Endodermal cell (in vitro differentiated cells): Measurements from ENCODE around the gene COASY. TPM values are rescaled to one million over a fixed set of nuclear protein-coding genes. Genes with fewer than 3 reads are reported as not detected.

Experiments
- DNase-seq: peaks from one replicate; pipeline ENCODE4 v3.0.0-alpha.2; 2017
- H3K27ac ChIP-seq: 2 replicates; pipeline ENCODE4 v1.5.1; 2013; ENCODE audit warnings: mild to moderate bottlenecking, low read depth, low read length, moderate library complexity
- H3K27me3 ChIP-seq: 2 replicates; pipeline ENCODE4 v1.6.1; 2013; ENCODE audit warnings: mild to moderate bottlenecking, low read length, moderate library complexity; ENCODE audit not compliant: insufficient read depth, control insufficient read depth, poor library complexity, severe bottlenecking
- H3K36me3 ChIP-seq: 2 replicates; pipeline ENCODE4 v1.7.0; 2013; ENCODE audit warnings: mild to moderate bottlenecking, low read length, moderate library complexity; ENCODE audit not compliant: control insufficient read depth, insufficient read depth
- H3K4me1 ChIP-seq: one replicate; pipeline ENCODE4 v1.7.0; 2013; ENCODE audit warnings: low read length; ENCODE audit not compliant: control insufficient read depth, insufficient read depth
- H3K4me3 ChIP-seq: 2 replicates; pipeline ENCODE4 v1.5.1; 2013; ENCODE audit warnings: mild to moderate bottlenecking, low read length, moderate library complexity
- H3K9ac ChIP-seq: 2 replicates; pipeline ENCODE4 v1.6.1; 2013; ENCODE audit warnings: mild to moderate bottlenecking, low read length, moderate library complexity; ENCODE audit not compliant: poor library complexity, severe bottlenecking; ENCODE audit errors: extremely low read depth
- H3K9me3 ChIP-seq: 2 replicates; pipeline ENCODE4 v1.6.1; 2013; ENCODE audit warnings: mild to moderate bottlenecking, low read length, moderate library complexity; ENCODE audit not compliant: control insufficient read depth
- H3K27ac Mint-ChIP-seq: 2 replicates; pipeline ENCODE4 v1.8.0; 2020; ENCODE audit warnings: mixed read lengths
- H3K27me3 Mint-ChIP-seq: 2 replicates; pipeline ENCODE4 v1.8.0; 2021; ENCODE audit warnings: mild to moderate bottlenecking, mixed read lengths; ENCODE audit not compliant: insufficient read depth
- H3K36me3 Mint-ChIP-seq: 2 replicates; pipeline ENCODE4 v1.8.0; 2020; ENCODE audit warnings: low read depth, mixed read lengths
- H3K4me1 Mint-ChIP-seq: 2 replicates; pipeline ENCODE4 v1.8.0; 2020; ENCODE audit warnings: mixed read lengths
- H3K4me3 Mint-ChIP-seq: 2 replicates; pipeline ENCODE4 v1.8.0; 2020; ENCODE audit warnings: mild to moderate bottlenecking, moderate library complexity, mixed read lengths
- H3K9me3 Mint-ChIP-seq: 2 replicates; pipeline ENCODE4 v1.8.0; 2020; ENCODE audit warnings: mild to moderate bottlenecking, mixed read lengths
- WGBS, 2 experiments: methylation state at CpG; one replicate each; pipeline versions ENCODE4 v1.1.5 to v1.1.7; 2013; ENCODE audit warnings: missing lambda C conversion rate in 2 of 2, mixed read lengths in 1 of 2; ENCODE audit not compliant: insufficient coverage in 1 of 2, insufficient read length in 1 of 2; 5-methylcytosine and 5-hydroxymethylcytosine counted together
- total RNA-seq, 2 donors: library from RNA; stranded (reverse); fragmentation: NEBNext Ultra II Directional in 1 of 2; extraction: Animal tissue kit (Norgen Biotek cat#: 25700) in 1 of 2; gene quantifications; 2 replicates in 1 of 2; 3 replicates in 1 of 2; pipeline ENCODE4 v1.2.1, GENCODE V29; 2021
- TF ChIP-seq, protein P1 (sequence below): fragments of 200-600 bp; sonication (generic); conservative IDR thresholded peaks from 2 replicates; pipeline ENCODE4 v1.5.0; 2021; ENCODE audit warnings: antibody characterized with exemption, mild to moderate bottlenecking

Gene COASY
- total RNA-seq, 2 donors from 2014 or later: 97.7 to 99.4 TPM

DNA sequence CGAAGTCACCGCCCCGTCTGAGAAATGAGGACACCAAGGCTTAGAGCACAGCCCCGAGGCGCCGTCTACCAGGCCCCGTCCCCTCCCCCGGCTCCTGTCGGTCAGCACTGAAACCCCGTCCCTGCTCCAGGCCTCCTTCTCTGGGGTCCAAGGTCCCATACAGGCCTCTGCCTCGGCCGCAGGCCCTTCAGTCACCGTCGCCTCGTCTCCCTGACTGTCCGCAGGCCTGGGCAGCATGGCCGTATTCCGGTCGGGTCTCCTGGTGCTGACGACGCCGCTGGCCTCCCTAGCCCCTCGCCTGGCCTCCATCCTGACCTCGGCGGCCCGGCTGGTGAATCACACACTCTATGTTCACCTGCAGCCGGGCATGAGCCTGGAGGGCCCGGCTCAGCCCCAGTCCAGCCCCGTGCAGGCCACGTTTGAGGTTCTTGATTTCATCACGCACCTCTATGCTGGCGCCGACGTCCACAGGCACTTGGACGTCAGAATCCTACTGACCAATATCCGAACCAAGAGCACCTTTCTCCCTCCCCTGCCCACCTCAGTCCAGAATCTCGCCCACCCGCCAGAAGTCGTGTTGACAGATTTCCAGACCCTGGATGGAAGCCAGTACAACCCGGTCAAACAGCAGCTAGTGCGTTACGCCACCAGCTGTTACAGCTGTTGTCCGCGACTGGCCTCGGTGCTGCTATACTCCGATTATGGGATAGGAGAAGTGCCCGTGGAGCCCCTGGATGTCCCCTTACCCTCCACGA lies 617 bp downstream of the COASY start:
- H3K4me1 Mint-ChIP-seq: peaks cover 22% of the 10 kb centered on the region
- Histone ChIP-seq H3K9ac (peak overlapping the region; percentile 81), H3K27me3 (no peaks in the 10 kb centered on the region), H3K27ac (no peak overlapping the region), H3K4me3 (peak overlapping the region; percentile 85), H3K36me3 (peaks cover 30% of the 10 kb centered on the region), H3K9me3 (no peaks in the 10 kb centered on the region), H3K4me1 (peaks cover under 1% of the 10 kb centered on the region)
- H3K4me3 Mint-ChIP-seq: peak overlapping the region; percentile 94
- peak overlapping the region; percentile 96 for H3K27ac Mint-ChIP-seq
- no peak for DNase-seq
- 25 to 28% methylated on average over 35 to 48 of the region's 48 CpGs for WGBS, 2 experiments
- H3K9me3 Mint-ChIP-seq: no peaks in the 10 kb centered on the region
- TF ChIP-seq, protein P1, sequence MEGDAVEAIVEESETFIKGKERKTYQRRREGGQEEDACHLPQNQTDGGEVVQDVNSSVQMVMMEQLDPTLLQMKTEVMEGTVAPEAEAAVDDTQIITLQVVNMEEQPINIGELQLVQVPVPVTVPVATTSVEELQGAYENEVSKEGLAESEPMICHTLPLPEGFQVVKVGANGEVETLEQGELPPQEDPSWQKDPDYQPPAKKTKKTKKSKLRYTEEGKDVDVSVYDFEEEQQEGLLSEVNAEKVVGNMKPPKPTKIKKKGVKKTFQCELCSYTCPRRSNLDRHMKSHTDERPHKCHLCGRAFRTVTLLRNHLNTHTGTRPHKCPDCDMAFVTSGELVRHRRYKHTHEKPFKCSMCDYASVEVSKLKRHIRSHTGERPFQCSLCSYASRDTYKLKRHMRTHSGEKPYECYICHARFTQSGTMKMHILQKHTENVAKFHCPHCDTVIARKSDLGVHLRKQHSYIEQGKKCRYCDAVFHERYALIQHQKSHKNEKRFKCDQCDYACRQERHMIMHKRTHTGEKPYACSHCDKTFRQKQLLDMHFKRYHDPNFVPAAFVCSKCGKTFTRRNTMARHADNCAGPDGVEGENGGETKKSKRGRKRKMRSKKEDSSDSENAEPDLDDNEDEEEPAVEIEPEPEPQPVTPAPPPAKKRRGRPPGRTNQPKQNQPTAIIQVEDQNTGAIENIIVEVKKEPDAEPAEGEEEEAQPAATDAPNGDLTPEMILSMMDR: no peak
- peaks cover 7% of the 10 kb centered on the region for H3K36me3 Mint-ChIP-seq
- H3K27me3 Mint-ChIP-seq: no peaks in the 10 kb centered on the region

DNA sequence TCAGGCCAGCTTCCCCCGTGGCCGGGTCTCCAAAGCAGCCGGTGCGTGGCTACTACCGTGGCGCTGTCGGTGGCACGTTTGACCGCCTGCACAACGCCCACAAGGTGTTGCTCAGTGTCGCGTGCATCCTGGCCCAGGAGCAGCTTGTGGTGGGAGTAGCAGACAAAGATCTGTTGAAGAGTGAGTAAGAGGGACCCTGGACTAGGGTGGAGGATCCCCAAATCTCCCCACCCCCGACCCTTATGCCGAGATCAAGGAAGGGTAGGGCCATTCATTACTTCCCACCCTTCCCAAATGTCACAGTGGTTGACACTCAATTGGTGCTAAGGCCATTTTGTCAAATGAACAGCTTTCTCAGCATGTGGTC lies 1.2 kb downstream of the COASY start:
- H3K4me1 ChIP-seq: peaks cover 4% of the 10 kb centered on the region
- peaks cover 11% of the 10 kb centered on the region for H3K36me3 Mint-ChIP-seq
- DNase-seq: no peak
- peaks cover 30% of the 10 kb centered on the region for H3K36me3 ChIP-seq
- peak overlapping the region; percentile 81 for H3K9ac ChIP-seq
- peak overlapping the region; percentile 94 for H3K4me3 Mint-ChIP-seq
- no peak overlapping the region for H3K27ac ChIP-seq
- TF ChIP-seq, protein P1: no peak
- H3K9me3 ChIP-seq: no peaks in the 10 kb centered on the region
- H3K9me3 Mint-ChIP-seq: no peaks in the 10 kb centered on the region
- WGBS, 2 experiments: 89 to 98% methylated on average over 12 to 14 of the region's 14 CpGs
- no peaks in the 10 kb centered on the region for H3K27me3 Mint-ChIP-seq
- peaks cover 25% of the 10 kb centered on the region for H3K4me1 Mint-ChIP-seq
- H3K27me3 ChIP-seq: no peaks in the 10 kb centered on the region
- peak overlapping the region; percentile 96 for H3K27ac Mint-ChIP-seq
- H3K4me3 ChIP-seq: peak overlapping the region; percentile 85

DNA sequence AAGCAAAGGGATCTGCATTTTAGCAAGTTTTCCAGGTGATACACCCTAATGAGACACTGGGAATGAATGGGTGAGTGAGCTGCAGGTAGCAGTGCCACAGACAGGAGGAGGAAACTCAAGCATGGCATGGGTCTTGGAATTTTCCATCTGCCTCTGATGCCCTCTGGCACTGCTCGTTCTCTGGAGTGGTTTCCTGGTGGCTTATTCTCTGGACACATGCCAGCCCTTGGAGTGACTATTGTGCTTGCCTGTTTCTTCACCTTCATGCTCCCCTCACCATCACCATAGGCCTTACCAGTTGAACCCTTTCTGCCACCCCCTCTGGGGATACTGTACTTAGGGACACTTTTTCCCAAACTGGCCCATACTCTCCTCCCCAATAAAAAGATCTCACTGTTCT lies 1.6 kb downstream of the COASY start:
- H3K9me3 Mint-ChIP-seq: no peaks in the 10 kb centered on the region
- no peaks in the 10 kb centered on the region for H3K27me3 ChIP-seq
- DNase-seq: no peak
- H3K36me3 Mint-ChIP-seq: peaks cover 11% of the 10 kb centered on the region
- 92 to 100% methylated on average over 1 of the region's 1 CpG for WGBS, 2 experiments
- TF ChIP-seq, protein P1: no peak
- H3K4me1 ChIP-seq: peaks cover 4% of the 10 kb centered on the region
- peaks cover 34% of the 10 kb centered on the region for H3K36me3 ChIP-seq
- H3K9me3 ChIP-seq: no peaks in the 10 kb centered on the region
- H3K27ac Mint-ChIP-seq: peak overlapping the region; percentile 77
- H3K4me3 ChIP-seq: peak overlapping the region; percentile 85
- peaks cover 25% of the 10 kb centered on the region for H3K4me1 Mint-ChIP-seq
- no peak overlapping the region for H3K27ac ChIP-seq
- H3K9ac ChIP-seq: no peak overlapping the region
- peak overlapping the region; percentile 94 for H3K4me3 Mint-ChIP-seq
- H3K27me3 Mint-ChIP-seq: no peaks in the 10 kb centered on the region
